Glomerular endothelial cell (primary cell): ENCODE data around the gene ZNF189. TPM values are rescaled to one million over a fixed set of nuclear protein-coding genes. Genes with fewer than 3 reads are reported as not detected.

Experiments used
- DNase-seq: peaks from one replicate; pipeline ENCODE4 v3.0.0-alpha.2; 2011; ENCODE audit warnings: low read depth, low spot score; ENCODE audit errors: extremely low read depth
- total RNA-seq: library from RNA; depleted of rRNA; stranded (reverse); fragments of >200 nt; gene quantifications from 2 replicates; pipeline ENCODE4 v1.2.3, GENCODE V29; 2015

The ZNF189 gene
- total RNA-seq, 1 donor from 2014 or later: 17.7 TPM

GRCh38 chr9:101417977-101418376 is 19.3 kb downstream of the ZNF189 start:
- no peak for DNase-seq

GRCh38 chr9:101418518-101419430 is 20.1 kb downstream of the ZNF189 start:
- DNase-seq: no peak

- DNase-seq: no peak
Observed at GRCh38 chr9:101419863-101420262, 21.2 kb downstream of the ZNF189 start.

GRCh38 chr9:101421653-101422065 is 23.0 kb downstream of the ZNF189 start:
- no peak for DNase-seq

- no peak for DNase-seq
Observed at GRCh38 chr9:101427358-101427757, 28.7 kb downstream of the ZNF189 start.

- DNase-seq: no peak
Observed at GRCh38 chr9:101427957-101428655, 29.5 kb downstream of the ZNF189 start.

- no peak for DNase-seq
Observed at GRCh38 chr9:101428909-101429308, 30.3 kb downstream of the ZNF189 start.

GRCh38 chr9:101429736-101430135 is 31.1 kb downstream of the ZNF189 start:
- no peak for DNase-seq

- DNase-seq: no peak
Observed at GRCh38 chr9:101432171-101432570, 33.5 kb downstream of the ZNF189 start.

GRCh38 chr9:101432740-101433139 is 34.1 kb downstream of the ZNF189 start:
- no peak for DNase-seq

- no peak for DNase-seq
Observed at GRCh38 chr9:101433229-101433628, 34.6 kb downstream of the ZNF189 start.

- no peak for DNase-seq
Observed at GRCh38 chr9:101434998-101435397, 36.3 kb downstream of the ZNF189 start.

- DNase-seq: no peak
Observed at GRCh38 chr9:101435601-101436079, 37.0 kb downstream of the ZNF189 start, which contains the start of gene ALDOB. TSS of gene ALDOB (minus strand) at chr9:101435774. CDS start at chr9:101430887, 4,887 bp downstream.

GRCh38 chr9:101437806-101438232 is 39.2 kb downstream of the ZNF189 start:
- no peak for DNase-seq

GRCh38 chr9:101438523-101438922 is 39.9 kb downstream of the ZNF189 start:
- DNase-seq: no peak

- no peak for DNase-seq
Observed at GRCh38 chr9:101440714-101441230, 42.1 kb downstream of the ZNF189 start.

- no peak for DNase-seq
Observed at GRCh38 chr9:101442318-101442717, 43.7 kb downstream of the ZNF189 start.

GRCh38 chr9:101442736-101443135 is 44.1 kb downstream of the ZNF189 start:
- no peak for DNase-seq

- no peak for DNase-seq
Observed at GRCh38 chr9:101443364-101443771, 44.7 kb downstream of the ZNF189 start.

- no peak for DNase-seq
Observed at GRCh38 chr9:101445353-101446029, 46.8 kb downstream of the ZNF189 start.

- DNase-seq: no peak
Observed at GRCh38 chr9:101446732-101447131, 48.1 kb downstream of the ZNF189 start.
